Esophagus muscularis mucosa (tissue), 4 donors: ENCODE measurements around the gene CLEC16A. TPM values are rescaled to one million over a fixed set of nuclear protein-coding genes. Genes with fewer than 3 reads are reported as not detected.
A peak's percentile ranks its signal among the peaks of the same experiment; 100 is the strongest.

Experiments
- DNase-seq: peaks from one replicate; pipeline ENCODE4 v3.0.0-alpha.2; 2017; ENCODE audit errors: extremely low spot score
- H3K27ac ChIP-seq, 4 donors: fragments of 200-600 bp; sonication (generic); replicated peaks in 1 of 4; 1 replicate in 3 of 4; 2 replicates in 1 of 4; pipeline ENCODE4 v1.5.1; 2016 to 2019; ENCODE audit warnings: mild to moderate bottlenecking in 1 of 4
- H3K27me3 ChIP-seq, 4 donors: fragments of 200-600 bp; sonication (generic); one replicate each; pipeline versions ENCODE4 v1.5.1 to v1.6.0; 2016 to 2019
- H3K36me3 ChIP-seq, 4 donors: fragments of 200-600 bp; sonication (generic); one replicate each; pipeline ENCODE4 v1.5.1; 2016 to 2019
- H3K4me1 ChIP-seq, 4 donors: fragments of 200-600 bp; sonication (generic); one replicate each; pipeline ENCODE4 v1.5.1; 2016 to 2019
- H3K4me3 ChIP-seq, 4 donors: fragments of 200-600 bp; sonication (generic); 1 replicate in 2 of 4; 2 replicates in 2 of 4; pipeline ENCODE4 v1.5.1; 2016 to 2019; ENCODE audit warnings: mild to moderate bottlenecking in 4 of 4, moderate library complexity in 1 of 4
- H3K9me3 ChIP-seq, 4 donors: fragments of 200-600 bp; sonication (generic); 1 replicate in 3 of 4; 2 replicates in 1 of 4; pipeline ENCODE4 v1.5.1; 2016 to 2019
- CTCF ChIP-seq, 3 experiments: fragments of 200-600 bp in 2 of 3; fragments of 450-650 bp in 1 of 3; sonication (generic) in 2 of 3; IDR thresholded peaks; one replicate each; pipeline ENCODE4 v1.5.1; 2017 to 2019; ENCODE audit warnings: antibody characterized with exemption in 3 of 3, mild to moderate bottlenecking in 2 of 3, moderate library complexity in 1 of 3
- EP300 ChIP-seq: sonication (generic); formaldehyde crosslinking; IDR thresholded peaks from one replicate; pipeline ENCODE4 v1.6.1; 2017; ENCODE audit warnings: antibody characterized with exemption
- POLR2A ChIP-seq: fragments of 450-650 bp; IDR thresholded peaks from one replicate; pipeline ENCODE4 v1.6.1; 2017; ENCODE audit warnings: antibody characterized with exemption, moderate library complexity, mild to moderate bottlenecking, low read depth
- POLR2AphosphoS5 ChIP-seq, 2 donors: sonication (generic); formaldehyde crosslinking; IDR thresholded peaks; one replicate each; pipeline ENCODE4 v1.6.1; 2017; ENCODE audit warnings: antibody characterized with exemption in 2 of 2
- WGBS: methylation state at CpG from one replicate; pipeline ENCODE4 v1.1.5; 2018; 5-methylcytosine and 5-hydroxymethylcytosine counted together
- intact Hi-C: fragments of 100-400 bp; cut with DNase I; formaldehyde crosslinking; loops from one replicate; pipeline ENCODE4 v1.15.1; 2023
- total RNA-seq, 4 donors: library from RNA; depleted of rRNA; stranded (reverse); fragments of >200 nt; gene quantifications; one replicate each; pipeline versions ENCODE4 v1.1.0 to v1.2.1, GENCODE V29; 2016

The CLEC16A gene
- total RNA-seq, 4 donors from 2014 or later: 22.3 to 34.7 (median 29.2) TPM

DNA sequence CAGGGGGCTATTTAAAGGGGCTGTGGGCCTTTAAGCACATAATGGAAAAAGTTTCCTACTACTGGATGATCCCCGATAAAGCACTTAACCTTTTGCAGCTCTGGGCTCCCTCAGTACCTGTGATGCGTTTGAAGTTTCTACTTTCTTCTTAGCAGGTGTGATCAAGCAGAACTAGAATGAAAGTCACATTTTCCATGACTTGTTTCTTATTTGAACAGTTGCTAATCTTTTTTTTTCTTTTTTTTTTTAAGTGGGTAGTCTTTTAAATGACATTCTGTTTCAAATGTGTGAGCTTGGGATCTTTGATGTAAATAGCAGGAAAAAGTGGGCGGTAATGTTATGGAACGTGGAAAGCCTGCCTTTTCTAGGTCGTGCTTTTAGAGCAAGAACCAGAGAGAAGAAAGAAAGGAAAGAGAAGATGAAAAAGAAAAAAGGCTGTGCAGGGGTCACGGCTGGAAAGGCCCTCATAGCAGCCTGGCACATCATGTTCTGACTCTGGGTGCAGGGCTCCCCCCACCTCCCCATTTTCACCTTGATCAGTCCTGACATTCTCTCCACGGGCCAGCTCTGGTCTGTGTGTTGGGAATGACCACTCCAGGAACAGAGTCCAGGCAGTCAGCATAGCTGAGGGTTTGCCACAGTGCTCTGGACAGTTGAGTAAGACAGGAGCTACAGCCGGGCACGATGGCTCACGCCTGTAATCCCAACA is 150.6 kb downstream of the CLEC16A start:
- intact Hi-C loops: loop anchor here (5.0 to 10.0 kb wide), 2 partner anchors 37 to 110 kb away; no protein-coding TSS in a partner anchor
- 58% methylated on average over 10 of the region's 10 CpGs for whole genome bisulfite sequencing

DNA sequence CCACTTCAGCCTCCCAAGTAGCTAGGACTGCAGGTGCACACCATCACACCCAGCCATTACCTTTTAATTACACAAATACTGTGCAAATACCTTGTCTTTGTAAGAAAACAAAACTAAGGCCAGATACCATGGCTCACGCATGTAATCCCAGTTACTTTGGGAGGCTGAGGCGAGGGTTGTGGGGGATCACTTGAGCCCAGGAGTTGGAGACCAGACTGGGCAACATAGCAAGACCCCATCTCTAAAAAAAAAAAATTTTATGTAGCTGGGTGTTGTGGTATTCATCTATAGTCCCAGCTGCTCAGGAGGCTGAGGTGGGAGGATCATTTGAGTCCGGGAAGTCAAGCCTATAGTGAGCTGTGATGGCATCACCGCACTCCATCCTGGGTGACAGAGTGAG is 151.6 kb downstream of the CLEC16A start:
- intact Hi-C loops: loop anchor here (10.0 kb wide), 1 partner anchor 111 kb away; no protein-coding TSS in a partner anchor
- Histone ChIP-seq H3K27ac (no peak overlapping the region), H3K4me3 (no peak overlapping the region), H3K36me3 (peaks cover 0 to 16% (median 7%) of the 10 kb centered on the region in 4 donors), H3K27me3 (no peaks in the 10 kb centered on the region), H3K4me1 (peaks cover 8 to 49% (median 39%) of the 10 kb centered on the region in 4 donors), H3K9me3 (no peaks in the 10 kb centered on the region)
- WGBS: 96% methylated on average over 4 of the region's 4 CpGs
- no peak for DNase-seq
- TF ChIP-seq POLR2AphosphoS5 (IDR thresholded peaks at IDR 0.05) (no peak), CTCF (IDR thresholded peaks at IDR 0.05) (no peak), EP300 (no peak), POLR2A (no peak)

More for the DNA sequence above, 150.6 kb downstream of the CLEC16A start:
- H3K4me1 ChIP-seq: peaks cover 3 to 44% (median 33%) of the 10 kb centered on the region in 4 donors
- no peaks in the 10 kb centered on the region for H3K9me3 ChIP-seq
- no peak for DNase-seq
- H3K27ac ChIP-seq: peak overlapping the region; percentile 56 to 75 (median 62)
- TF ChIP-seq POLR2AphosphoS5 (IDR thresholded peaks at IDR 0.05): no peak
- no peak for TF ChIP-seq POLR2A
- no peak for TF ChIP-seq EP300
- TF ChIP-seq CTCF (IDR thresholded peaks at IDR 0.05): no peak
- no peak overlapping the region for H3K4me3 ChIP-seq
- peaks cover 0 to 16% (median 7%) of the 10 kb centered on the region in 4 donors for H3K36me3 ChIP-seq
- H3K27me3 ChIP-seq: no peaks in the 10 kb centered on the region

GRCh38 chr16:11097094-11097786 is 152.9 kb downstream of the CLEC16A start:
- no peak for DNase-seq
- no peak for TF ChIP-seq CTCF (IDR thresholded peaks at IDR 0.05)
- TF ChIP-seq POLR2A: no peak
- no peak for TF ChIP-seq EP300
- TF ChIP-seq POLR2AphosphoS5 (IDR thresholded peaks at IDR 0.05): no peak
- H3K27ac ChIP-seq: no peak overlapping the region
- WGBS: 94% methylated on average over 8 of the region's 8 CpGs
- no peaks in the 10 kb centered on the region for H3K27me3 ChIP-seq
- no peak overlapping the region for H3K4me3 ChIP-seq
- H3K4me1 ChIP-seq: peaks cover 14 to 55% (median 43%) of the 10 kb centered on the region in 4 donors
- peaks cover 0 to 4% (median 3%) of the 10 kb centered on the region in 4 donors for H3K36me3 ChIP-seq
- H3K9me3 ChIP-seq: no peaks in the 10 kb centered on the region
- intact Hi-C loops: loop anchor here (10.0 kb wide), 1 partner anchor 112 kb away; no protein-coding TSS in a partner anchor

GRCh38 chr16:11097787-11098167 is 153.4 kb downstream of the CLEC16A start:
- intact Hi-C loops: loop anchor here (10.0 kb wide), 1 partner anchor 113 kb away; no protein-coding TSS in a partner anchor
- Histone ChIP-seq H3K4me3 (no peak overlapping the region), H3K27ac (no peak overlapping the region), H3K36me3 (peaks cover 0 to 4% (median 2%) of the 10 kb centered on the region in 4 donors), H3K4me1 (peaks cover 16 to 55% (median 43%) of the 10 kb centered on the region in 4 donors), H3K27me3 (no peaks in the 10 kb centered on the region), H3K9me3 (no peaks in the 10 kb centered on the region)
- TF ChIP-seq EP300: no peak
- no peak for TF ChIP-seq POLR2A
- TF ChIP-seq CTCF (IDR thresholded peaks at IDR 0.05): no peak
- TF ChIP-seq POLR2AphosphoS5 (IDR thresholded peaks at IDR 0.05): no peak
- WGBS: 100% methylated on average over 5 of the region's 6 CpGs
- no peak for DNase-seq
